ENCODE results near the gene PHF21A.

DNA sequence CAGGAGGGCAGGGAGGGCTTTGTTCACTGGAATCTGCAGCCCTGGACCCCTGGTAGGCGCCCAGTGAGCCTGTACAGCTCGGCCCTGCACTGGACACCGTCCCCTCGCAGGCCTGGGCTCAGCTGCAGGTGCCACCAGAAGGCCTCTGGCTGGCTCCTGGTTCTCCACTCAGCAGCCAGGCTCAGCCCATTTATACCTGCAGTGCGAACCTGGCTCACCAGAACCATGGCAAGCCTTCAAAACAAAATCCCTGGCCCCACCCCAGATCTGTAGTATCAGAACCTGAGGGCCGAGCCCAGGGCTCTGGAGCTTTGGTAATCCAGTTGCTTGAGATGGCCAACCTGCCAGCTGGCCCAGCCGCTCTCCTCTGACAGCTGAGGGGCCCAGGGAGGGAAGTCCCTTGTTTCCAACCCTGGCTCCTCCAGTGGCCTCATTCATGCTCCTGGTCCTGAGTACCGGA lies 213.3 kb downstream of the PHF21A start:
- TF ChIP-seq, protein P1, sequence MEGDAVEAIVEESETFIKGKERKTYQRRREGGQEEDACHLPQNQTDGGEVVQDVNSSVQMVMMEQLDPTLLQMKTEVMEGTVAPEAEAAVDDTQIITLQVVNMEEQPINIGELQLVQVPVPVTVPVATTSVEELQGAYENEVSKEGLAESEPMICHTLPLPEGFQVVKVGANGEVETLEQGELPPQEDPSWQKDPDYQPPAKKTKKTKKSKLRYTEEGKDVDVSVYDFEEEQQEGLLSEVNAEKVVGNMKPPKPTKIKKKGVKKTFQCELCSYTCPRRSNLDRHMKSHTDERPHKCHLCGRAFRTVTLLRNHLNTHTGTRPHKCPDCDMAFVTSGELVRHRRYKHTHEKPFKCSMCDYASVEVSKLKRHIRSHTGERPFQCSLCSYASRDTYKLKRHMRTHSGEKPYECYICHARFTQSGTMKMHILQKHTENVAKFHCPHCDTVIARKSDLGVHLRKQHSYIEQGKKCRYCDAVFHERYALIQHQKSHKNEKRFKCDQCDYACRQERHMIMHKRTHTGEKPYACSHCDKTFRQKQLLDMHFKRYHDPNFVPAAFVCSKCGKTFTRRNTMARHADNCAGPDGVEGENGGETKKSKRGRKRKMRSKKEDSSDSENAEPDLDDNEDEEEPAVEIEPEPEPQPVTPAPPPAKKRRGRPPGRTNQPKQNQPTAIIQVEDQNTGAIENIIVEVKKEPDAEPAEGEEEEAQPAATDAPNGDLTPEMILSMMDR (IDR thresholded peaks at IDR 0.05 in 4 of 5, conservative IDR thresholded peaks at IDR 0.05 in 1 of 5): no peak
- no peak for TF ChIP-seq POLR2A (IDR thresholded peaks at IDR 0.05)

All from gastrocnemius medialis (tissue), 4 donors.